Umbilical cord (tissue), 2 donors: ENCODE data around the gene KCNG4. TPM values are rescaled to one million over a fixed set of nuclear protein-coding genes. Genes with fewer than 3 reads are reported as not detected.

ENCODE experiments used
- DNase-seq: peaks from one replicate; pipeline ENCODE4 v3.0.0-alpha.2; 2015; ENCODE audit warnings: low spot score
- total RNA-seq: library from RNA; depleted of rRNA; stranded (reverse); fragments of >200 nt; gene quantifications from one replicate; pipeline ENCODE4 v1.2.3, GENCODE V29; 2014; ENCODE audit warnings: low replicate concordance; ENCODE audit not compliant: insufficient read depth

KCNG4 gene
- total RNA-seq, 1 donor from 2014 or later = 0.72 TPM

DNA sequence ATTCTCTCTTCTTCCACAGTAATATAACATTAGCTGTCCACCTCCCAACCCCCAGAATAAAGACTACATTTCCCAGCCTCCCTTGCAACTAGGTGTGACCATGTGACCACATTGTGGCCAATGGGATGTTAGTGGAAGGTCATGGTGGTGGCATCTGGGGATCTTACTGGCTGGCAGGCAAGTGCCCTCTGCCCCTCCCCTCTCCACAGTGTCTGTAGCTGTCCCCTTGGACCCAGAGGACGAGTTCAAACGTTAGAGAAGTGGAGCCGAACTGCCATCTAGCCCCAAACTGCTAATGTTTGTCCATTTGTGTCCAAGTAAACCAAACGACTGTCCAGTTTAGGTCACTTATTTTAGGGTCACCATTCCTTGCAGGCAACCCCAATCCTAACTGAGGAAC lies 26.6 kb upstream of the KCNG4 start:
- peak; percentile 85 for DNase-seq

DNA sequence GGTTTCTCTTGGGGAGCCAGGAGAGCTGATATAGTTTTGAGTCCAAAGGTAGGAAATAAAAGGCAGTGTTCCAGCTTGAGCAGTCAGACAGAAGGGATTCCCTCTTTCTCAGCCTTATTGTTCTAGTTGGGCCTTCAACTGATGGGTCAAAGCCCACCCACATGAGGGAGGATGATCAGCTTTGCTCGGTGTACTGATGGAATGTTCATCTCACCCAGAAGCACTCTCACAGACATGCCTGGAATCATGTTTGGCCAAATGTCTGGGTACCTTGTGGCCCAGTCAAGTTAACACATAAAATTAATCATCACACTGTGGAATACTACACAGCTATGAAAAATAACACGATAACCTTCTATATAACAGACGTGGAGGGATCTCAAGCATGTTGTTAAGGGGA lies 23.1 kb upstream of the KCNG4 start:
- no peak for DNase-seq

DNA sequence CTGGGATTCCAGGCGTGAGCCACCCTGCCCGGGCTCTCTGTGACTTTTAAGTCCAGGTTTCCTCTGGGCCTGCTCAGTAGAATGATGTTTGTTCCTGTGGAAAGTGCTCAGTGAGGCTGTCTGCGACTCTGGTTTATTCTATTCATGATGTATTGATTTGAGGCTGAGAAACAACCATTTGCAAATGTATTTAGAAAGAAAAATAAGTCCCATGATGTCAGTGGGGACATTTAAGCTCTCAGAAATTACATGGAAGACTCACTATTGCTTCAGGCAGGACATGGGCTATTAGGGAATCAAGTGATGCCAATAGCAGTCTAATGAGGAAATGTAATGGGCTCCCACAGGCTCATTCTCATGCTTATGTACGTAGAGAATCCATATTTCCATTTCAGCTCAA lies 22.2 kb upstream of the KCNG4 start:
- DNase-seq = no peak

DNA sequence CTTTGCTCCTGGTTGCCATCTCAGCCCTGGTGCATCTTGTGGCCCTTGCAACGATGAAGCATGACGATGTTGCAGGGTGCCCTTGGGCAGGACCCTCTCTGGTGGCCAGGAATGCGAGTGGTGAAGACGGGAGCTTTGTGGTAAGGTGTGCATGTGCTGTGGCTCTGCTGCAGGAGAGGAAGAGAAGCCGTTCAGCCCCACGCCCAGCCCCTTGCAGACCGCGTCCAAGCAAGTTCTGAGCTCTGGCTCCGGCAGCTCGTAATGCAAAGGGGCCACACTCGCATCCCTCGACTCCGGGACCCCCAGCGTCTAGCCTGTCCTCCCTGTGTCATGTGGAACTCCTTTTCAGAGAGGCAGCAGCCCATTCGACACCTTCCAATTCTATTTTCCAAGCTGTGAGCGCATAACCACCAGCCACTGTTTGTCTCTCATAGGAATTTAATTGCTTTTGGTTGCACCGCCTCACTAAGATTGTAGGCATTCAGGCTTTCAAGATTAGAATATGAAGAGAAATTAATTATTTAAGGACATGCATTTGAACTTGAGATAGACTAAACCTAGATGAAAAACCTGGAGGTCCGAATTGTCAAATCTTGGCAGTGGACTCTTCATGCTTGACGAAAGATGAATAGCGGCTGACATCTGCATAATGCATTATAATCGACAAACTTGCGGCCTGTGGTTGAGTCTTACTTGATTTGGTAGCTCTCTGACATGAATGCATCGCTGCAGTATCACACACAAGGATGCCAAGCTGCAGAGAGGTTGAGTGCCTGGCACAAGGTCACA lies 21.1 kb upstream of the KCNG4 start:
- no peak for DNase-seq

DNA sequence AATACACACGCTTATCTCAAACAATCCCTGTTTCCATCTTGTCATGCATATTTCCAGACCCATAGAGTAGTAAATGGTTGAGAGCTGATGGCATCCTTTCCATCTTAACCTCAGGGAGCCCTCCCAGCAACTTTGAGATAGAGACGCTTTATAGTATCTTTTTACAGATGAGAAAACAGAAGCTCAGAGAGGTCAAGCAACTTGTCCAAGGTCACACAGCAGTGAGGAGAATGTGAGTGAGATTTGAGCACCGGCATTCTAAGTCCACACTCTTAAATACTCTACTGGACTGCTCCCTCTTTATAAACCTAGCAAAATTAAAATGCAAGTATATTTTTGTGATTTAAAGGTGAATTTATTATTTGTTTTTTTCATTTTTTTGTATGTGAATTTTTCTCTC lies 19.9 kb upstream of the KCNG4 start:
- DNase-seq = no peak

DNA sequence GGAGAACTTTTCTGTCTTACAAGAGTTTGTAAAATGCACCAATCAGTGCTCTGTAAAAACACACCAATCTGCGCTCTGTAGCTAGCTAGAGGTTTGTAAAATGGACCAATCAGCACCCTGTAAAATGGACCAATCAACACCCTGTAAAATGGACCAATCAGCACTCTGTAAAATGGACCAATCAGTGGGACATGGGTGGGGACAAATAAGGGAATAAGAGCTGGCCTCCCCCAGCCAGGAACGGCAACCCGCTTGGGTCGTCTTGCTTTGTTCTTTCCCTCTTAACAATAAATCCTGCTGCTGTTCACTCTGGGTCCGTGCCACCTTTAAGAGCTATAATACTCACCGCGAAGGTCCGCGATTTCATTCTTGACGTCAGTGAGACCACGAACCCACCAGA lies 18.5 kb upstream of the KCNG4 start:
- DNase-seq = no peak

GRCh38 chr16:84255050-84255810 lies 15.4 kb upstream of the KCNG4 start:
- no peak for DNase-seq

DNA sequence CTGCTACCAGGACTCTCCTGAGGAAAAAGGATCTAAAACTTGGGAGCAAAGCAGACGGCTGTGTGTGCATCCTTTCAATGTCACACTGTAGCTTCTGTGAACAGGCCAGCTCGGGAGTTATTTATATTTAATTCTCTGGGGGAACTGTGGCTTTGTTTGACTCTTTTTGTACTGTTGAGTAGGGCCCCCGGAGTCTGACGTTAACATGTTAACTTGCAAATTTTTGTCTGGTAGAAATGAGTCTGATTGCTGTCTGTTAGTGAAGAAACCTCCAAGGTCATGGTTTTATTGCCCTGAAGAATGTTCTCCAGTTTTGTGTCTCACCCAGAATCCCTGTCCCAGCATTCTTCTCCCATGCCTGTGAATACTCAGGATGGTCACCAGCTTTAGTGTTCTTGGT lies 14.2 kb upstream of the KCNG4 start:
- no peak for DNase-seq

DNA sequence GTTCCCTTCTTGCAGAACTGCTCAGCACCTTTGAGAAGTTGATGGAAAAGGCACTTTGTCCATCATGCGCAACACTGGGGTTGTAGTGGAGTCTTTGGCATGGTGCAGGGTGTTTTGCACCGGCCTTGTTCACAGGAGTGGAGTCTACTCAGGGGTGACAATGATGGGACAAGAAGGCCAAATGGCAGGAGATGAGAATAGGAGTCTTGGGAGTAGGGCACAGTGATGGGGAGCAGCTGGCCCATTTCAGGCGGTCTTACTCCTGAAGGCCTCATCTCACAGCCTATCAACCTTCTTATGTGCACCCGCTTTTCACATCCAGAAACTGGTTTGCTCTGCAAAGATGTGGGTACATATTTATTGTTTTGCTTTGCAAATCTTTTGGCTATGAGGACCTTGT lies 13.4 kb upstream of the KCNG4 start:
- no peak for DNase-seq

DNA sequence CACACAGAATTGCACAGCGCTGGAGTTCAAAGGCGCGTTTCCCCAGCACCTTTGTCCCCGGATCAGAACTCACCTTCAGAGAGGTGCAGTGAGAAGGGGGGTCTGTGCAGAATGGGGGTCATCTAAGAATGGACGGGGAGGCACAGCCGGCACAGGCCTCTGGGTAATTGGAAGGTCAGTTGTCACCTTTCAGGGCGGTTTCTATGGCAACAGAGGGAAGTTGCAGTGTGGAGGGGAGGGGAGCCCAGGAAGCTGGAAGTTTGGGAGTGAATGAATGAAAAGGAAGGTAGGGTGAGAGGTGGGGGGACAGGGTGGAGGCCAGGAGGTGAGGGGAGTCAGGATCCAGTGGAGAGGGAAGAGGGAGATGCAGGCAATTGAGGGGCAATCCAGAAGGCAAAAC lies 12.4 kb upstream of the KCNG4 start:
- no peak for DNase-seq

GRCh38 chr16:84247844-84248243 lies 8.0 kb upstream of the KCNG4 start:
- DNase-seq = no peak

GRCh38 chr16:84247331-84247730 lies 7.5 kb upstream of the KCNG4 start:
- DNase-seq = no peak

DNA sequence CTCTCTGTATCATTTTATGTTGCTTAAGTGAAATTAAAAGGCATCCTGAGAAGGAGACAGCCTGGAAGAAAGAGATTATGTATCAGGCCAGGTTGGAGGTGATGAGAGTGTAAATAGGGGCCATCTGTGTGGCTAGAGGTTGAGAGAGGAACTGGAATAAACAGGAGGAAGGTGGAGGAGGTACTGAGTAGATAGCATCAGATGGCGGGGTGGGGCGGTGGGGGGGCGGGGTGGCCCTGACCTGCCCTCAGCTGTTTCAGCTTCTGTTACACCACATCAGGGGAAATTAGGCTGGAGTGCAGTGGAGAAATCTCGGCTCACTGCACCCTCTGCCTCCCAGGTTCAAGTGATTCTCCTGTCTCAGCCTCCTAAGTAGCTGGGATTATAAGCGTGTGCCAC lies 6.9 kb upstream of the KCNG4 start:
- DNase-seq = no peak

GRCh38 chr16:84245956-84246678 lies 6.3 kb upstream of the KCNG4 start:
- DNase-seq = no peak

GRCh38 chr16:84244728-84245127 lies 4.9 kb upstream of the KCNG4 start:
- DNase-seq = no peak

- DNase-seq = no peak
Observed at GRCh38 chr16:84243732-84244131, 3.9 kb upstream of the KCNG4 start.

DNA sequence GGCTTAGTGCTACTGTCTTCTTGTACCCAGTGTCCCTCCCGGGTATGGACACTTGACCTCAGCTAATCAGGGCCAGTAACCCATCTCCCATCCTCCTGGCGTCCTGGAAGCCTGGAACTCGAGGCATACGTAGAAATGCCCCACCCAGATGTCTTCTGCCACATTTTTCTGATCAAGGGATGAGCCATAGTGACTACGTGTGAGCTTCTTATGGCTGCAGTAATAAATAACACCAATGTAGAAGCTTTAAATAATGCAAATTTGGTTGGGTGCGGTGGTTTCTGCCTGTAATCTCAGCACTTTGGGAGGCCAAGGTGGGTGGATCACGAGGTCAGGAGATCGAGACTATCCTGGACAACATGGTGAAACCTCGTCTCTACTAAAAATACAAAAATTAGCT lies 3.0 kb upstream of the KCNG4 start:
- no peak for DNase-seq

GRCh38 chr16:84241778-84242177 lies 2.0 kb upstream of the KCNG4 start:
- no peak for DNase-seq

DNA sequence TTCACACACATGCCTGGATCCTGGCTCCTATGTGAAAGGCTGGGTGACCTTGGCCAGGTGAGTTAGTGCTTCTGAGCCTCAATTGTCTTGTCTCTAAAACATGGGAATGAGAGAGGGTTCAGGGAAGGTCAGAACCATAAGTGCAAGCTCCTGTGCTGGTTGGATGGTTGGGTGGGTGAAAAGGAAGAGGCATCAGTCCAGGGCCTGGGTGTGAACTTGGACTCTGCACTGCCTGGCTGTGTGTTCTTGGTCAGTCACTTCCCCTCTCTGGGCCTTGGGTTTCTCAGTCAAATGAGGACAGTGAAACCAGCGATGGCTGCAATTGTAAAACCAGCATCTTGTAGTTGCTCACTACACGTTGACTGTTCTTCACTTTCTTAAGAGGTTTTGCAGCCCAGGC lies 643 bp upstream of the KCNG4 start:
- DNase-seq = no peak

DNA sequence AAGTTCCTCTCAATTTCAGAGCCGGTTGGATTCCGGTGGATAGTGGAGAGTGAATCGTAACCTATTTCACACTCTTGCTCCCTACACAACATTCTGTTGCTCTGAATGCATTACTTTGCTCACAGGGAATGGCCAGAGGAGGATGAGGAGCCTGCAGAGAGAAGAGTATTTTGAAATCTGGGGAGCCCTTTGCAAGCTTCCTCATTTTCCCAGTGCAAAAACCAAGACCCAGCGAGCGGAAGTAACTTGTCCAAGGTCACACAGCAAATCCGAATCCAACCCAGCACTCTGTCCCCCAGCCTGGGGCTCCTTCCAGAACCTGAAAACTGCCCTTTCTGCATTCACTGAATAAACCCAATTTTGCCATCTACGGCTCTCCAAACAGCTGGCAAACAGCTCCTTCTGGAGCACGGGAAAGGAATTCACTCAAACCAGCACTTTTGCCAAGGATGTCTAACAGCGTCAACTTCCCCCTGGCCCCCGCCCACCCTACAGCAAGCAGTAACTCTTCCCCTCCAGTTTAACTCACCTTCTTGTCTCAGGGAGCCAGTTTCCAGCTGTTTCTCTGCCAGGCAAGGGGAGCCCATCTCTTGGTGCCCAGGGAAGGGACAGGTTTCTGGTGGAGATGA lies 557 bp downstream of the KCNG4 start:
- DNase-seq = peak; percentile 15

- DNase-seq = no peak
Observed at GRCh38 chr16:84237994-84238750, 1.6 kb downstream of the KCNG4 start.
